HG02870 (cell line): ENCODE measurements around the gene MAFB.

Experiments used
- ATAC-seq: cut with Tn5 transposase; IDR thresholded peaks from one replicate; pipeline ENCODE4 v1.9.1; 2021; ENCODE audit warnings: mild to moderate bottlenecking, moderate library complexity; ENCODE audit not compliant: unreplicated experiment

The MAFB gene

DNA sequence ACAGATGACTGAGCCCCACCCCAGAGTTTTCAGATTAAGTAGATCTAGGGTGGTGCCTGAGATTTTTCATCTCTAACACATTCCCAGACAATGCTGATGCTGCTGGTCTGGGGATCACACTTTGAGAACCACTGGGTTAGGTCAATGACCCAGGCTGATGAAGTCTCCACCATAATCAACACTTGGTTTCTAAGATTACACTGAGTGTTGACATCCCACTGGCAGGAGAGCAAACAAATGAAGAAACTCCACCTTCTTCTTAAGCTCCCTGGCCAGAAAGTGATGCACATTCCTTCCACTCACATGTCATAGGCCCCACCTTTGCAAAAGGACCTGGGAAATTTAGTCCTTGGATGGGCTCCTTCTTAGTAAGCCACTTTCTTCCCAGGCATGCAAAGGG is 53.1 kb downstream of the MAFB start:
- no peak for ATAC-seq
